Stimulated activated CD4-positive, alpha-beta T cell treated with anti-CD3 and anti-CD28 coated beads, Interleukin-12 subunit alpha, Interleukin-12 subunit beta, amount 100 ng/mL, for 48 hours (primary cell): ENCODE measurements around the gene ALDH3B1.

ENCODE experiments used
- DNase-seq, 3 donors: peaks; one replicate each; pipeline ENCODE4 v3.0.0-alpha.2; 2020; ENCODE audit warnings: low read depth in 2 of 3, low spot score in 1 of 3

ALDH3B1 gene

DNA sequence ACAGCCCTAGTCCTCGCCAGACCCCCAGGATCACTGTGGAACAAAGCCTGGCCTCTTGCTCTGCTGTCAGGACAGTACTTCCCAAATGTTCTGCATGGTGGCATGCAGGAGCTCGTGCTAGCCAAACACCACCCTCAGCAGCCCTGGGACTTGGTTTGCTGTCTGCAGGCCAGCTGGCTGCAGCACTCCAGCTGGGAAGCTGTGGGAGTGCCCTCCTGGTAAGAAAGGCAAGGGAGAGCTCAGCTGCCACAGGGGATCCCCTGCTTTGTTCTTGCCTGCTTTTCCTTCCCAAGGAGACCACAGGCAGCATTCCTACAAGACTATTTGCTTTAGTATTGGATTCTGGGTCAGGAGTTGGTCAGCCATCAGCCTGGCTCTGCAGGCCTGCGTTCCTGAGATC lies 56.6 kb downstream of the ALDH3B1 start:
- DNase-seq = no peak

DNA sequence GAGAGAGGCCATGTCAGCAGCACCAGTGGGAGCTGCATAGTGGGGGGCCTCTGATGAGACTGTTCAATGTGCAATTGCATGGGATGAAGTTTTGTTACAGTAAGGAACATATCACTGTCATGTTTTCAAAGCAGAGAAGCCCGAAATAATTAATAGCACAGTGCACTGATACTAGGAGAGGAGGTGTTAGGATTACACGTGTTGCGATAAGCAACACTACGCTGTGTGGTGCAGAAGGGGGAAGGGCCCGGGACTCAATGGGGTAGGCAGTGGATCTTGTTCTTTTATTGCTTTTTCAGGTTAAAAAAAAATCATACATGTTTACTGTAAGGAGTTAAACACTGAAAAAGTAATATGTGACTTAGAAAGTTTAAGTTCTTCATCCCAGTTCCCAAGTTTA lies 57.9 kb downstream of the ALDH3B1 start:
- DNase-seq = no peak

DNA sequence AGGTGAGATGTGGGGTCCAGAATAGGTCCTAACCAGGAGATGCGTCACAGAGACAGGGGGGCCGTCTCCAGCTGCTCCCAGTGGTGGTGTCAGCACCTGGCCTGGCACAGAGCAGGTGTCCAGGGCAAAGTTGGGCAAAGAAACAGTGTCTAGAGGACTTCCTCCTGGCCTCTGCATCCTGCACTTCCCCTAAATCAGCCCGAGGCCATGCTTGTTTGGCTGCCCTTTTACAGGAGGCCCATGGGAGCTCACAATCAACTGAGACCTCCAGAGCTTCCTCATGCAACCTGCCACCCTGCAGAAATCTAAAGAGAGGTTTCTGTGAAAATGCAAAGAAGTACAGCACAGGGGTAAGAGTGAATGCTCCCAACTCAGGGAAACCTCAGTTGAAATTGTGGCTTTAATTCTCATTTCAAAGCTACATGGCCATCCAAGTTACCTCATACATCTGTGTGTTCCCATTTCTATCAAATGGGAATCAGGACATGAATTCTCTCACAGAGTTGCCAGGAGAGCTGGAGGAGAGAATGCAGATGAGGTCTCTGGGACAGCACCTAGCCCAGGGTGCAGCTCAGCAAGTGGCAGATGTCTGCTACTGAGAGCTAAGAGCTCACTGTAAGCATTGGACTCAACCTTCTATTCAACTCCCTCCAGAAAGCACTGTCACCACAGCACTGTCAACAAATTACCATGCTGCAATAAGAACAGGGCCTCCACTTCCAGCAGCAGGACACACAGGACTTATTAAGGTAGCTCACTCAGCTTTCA lies 61.3 kb downstream of the ALDH3B1 start:
- DNase-seq = no peak

DNA sequence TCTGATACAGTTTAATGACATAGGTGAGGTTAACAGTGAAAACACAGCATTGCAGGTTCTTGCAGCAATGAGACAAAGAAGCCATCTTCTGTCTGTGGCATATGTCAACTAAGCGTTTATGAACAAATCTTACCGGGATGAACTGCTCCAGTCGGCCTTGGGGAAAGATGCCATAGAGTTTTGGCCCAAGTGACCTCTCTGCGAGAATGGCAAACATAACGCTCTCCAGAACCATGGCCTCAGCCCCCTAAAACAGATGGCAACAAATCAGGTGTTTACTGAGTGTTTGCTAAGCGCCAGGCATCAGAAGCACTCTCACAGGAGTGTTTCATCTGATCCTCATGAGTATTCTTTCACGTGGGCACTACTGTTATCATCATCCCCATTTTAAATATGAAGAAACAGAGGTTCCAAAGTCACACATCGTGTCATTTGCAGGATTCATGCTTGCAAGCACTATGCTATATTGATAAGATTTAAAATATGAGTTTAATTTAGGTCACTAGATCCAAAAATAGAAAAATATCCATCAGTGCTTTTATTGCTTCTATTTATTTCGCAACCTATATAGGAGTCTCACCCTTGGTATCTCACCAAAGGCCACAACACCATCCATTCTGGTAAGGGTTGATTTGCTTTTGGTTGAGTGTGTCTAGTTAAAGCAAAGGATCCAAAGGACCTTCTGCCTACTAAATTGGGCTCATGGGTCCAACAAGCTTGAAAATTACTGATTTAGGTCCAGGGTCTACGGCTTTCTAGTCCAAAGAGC lies 64.6 kb downstream of the ALDH3B1 start:
- no peak for DNase-seq

DNA sequence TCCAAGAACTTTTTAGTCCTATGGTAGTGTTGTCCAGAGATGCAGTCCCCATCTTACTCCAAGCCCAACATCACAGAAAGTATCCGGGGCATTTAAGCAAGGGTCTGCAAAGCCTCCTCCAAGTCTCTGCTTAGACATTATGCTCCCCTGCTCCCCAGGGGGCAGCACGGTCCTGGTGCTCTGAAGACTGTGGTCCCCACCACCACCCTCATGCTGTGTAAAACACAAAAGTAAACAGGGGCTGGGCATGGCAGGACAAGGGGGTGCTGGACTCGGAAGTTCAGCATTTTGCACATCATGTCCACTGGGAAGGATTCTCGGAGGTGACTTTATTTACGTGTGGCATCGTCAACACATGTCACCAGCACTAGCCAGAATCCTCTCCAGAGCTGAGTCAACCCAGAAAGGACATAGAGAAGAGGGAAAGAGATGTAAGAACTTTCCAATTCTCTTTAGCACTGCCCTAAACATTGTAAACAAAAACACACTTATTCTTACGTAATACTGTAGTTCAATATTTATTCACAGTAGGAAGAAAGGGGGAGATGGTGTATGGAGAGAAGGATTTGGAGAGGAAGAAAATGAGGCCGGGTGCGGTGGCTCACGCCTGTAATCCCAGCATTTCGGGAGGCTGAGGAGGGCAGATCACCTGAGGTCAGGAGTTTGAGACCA lies 66.4 kb downstream of the ALDH3B1 start:
- DNase-seq = no peak

DNA sequence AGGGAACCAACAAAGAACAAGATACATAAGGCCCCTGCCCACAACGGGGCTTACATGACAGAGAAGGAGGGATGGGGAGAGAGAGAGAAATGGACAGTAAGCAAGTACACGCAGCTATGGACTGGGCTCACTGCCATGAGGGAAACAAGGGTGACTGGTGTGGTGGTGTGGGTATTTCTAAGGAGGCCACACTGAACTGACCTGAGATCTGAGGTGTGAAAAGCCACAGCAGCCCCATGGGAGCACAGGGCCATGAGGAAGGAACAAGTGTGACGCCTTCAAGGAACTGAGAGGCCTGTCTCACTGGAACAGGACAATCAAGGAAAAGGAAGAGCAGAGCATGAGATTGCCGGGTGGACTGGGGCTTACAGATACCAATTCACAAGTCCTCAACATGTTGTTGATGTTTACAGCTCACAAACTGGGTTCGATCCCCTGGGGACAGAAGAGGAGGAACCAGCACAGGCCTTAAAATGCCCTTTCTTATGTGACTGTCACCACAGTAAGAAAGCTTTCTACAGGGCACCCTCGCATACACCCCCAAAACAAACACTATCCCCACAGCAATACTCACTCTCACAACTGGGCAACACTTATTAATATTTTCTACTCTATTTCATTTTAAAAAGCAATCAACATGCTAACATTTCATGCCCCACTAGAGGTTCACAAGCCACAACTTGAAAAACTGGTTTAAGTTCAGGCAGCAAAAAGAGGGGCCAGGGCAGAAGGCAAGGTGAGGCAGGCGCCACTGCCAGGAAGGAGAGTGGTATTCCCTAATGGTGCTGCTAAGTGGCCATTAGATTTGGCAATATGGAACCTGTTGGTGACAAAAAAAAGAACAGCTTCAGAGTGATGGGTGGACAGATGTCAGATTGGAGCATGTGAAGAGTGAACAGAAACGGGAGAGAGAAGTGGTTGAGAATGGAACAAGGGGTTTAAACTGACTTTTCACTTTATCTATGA lies 67.8 kb downstream of the ALDH3B1 start:
- no peak for DNase-seq
